ENCODE measurements around the gene TMEM254. TPM values are rescaled to one million over a fixed set of nuclear protein-coding genes. Genes with fewer than 3 reads are reported as not detected.

TMEM254 gene
- total RNA-seq, 4 donors from 2014 or later = 0.73 to 7.4 (median 4.8) TPM

DNA sequence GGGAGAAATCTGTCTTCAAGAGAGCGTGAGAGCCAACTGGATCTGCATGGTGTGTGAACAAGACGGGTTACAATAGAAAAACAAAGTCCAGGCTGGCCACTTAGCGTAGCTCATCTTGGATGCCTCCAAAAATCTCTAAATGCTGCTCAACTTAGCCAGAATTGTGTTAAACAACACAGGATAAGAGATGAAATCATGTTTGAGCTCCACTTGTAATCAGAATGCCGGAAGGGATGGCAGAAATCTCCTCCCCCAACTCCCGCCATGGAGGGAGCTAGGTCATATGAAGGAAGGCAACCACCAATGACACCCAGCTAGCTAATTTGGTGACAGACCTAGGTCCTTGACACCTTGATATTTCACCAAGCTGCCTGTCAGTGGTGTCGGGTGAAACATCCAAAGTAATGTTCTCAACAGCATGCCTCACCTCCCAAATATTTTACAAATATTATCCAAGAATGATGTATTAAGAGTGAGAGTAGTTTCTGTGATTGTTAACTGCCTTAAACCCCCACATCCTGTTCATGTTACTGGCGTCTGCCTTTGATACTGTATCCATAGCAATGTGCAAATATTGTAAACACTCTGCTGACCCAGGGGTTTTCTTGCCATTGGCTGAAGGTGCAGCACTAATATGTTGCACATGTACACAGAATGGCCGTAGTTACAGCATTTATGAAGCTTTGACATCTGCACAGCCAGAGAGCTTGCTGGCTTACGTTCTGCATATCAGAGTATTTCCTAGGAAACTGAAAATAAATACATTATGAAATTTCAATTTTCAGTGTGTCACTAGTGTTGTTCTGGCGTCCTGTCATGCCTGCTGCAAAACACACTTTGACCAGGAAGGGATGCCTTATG, 25.8 kb downstream of the TMEM254 start:
- no peak overlapping the region for H3K4me3 ChIP-seq
- intact Hi-C loops (cut with DNase I; ENCODE audit: low total_unique reads) (no loop called here), in situ Hi-C loops (cut with MboI; ENCODE audit: low sequenced_read_pairs in 4 of 4) (no loop called here)
- peak in 1 of 2 donors; percentile 42 for ATAC-seq
- H3K4me1 ChIP-seq = peaks cover 0 to 3% of the 10 kb centered on the region in 2 donors
- peak in 1 of 2 donors; percentile 15 for DNase-seq
- H3K36me3 ChIP-seq = no peaks in the 10 kb centered on the region
- H3K9me3 ChIP-seq = peaks cover 0 to 5% (median 0%) of the 10 kb centered on the region in 3 donors
- no peaks in the 10 kb centered on the region for H3K27me3 ChIP-seq
- peak overlapping the region in 2 of 4 donors; percentile 7 to 36 for H3K27ac ChIP-seq
- TF ChIP-seq, protein P1, sequence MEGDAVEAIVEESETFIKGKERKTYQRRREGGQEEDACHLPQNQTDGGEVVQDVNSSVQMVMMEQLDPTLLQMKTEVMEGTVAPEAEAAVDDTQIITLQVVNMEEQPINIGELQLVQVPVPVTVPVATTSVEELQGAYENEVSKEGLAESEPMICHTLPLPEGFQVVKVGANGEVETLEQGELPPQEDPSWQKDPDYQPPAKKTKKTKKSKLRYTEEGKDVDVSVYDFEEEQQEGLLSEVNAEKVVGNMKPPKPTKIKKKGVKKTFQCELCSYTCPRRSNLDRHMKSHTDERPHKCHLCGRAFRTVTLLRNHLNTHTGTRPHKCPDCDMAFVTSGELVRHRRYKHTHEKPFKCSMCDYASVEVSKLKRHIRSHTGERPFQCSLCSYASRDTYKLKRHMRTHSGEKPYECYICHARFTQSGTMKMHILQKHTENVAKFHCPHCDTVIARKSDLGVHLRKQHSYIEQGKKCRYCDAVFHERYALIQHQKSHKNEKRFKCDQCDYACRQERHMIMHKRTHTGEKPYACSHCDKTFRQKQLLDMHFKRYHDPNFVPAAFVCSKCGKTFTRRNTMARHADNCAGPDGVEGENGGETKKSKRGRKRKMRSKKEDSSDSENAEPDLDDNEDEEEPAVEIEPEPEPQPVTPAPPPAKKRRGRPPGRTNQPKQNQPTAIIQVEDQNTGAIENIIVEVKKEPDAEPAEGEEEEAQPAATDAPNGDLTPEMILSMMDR (IDR thresholded peaks at IDR 0.05 in 4 of 5, conservative IDR thresholded peaks at IDR 0.05 in 1 of 5) = no peak
- no peak for TF ChIP-seq POLR2A (IDR thresholded peaks at IDR 0.05)

DNA sequence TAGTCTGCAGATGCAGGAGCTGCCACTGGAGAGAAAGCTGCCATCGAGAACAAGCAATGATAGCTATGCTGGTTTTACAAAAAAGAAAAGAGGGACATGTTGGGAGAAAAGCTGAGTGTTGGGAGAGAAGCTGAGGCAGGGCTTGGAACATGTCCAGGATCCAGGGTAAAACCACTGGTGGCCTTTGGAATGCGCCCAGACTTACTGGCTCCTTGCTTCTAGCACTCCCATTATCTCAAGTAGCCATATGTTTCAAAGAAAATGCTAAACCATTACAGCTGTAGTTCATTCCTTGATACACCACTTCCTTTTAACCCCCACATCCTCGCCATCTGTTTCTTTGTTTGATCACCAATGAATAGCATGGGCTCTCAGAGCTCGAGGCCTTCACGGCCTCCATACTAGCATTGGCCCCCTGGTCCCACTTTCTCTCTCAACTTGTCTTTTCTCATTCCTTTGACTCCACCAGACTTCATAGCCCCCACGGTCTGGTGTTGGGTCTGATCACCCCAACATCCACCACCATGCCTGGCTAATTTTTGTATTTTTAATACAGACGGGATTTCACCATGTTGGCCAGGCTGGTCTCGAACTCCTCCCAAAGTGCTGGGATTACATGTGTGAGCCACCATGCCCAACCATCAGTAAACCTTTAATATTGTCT, 30.2 kb downstream of the TMEM254 start:
- TF ChIP-seq, protein P1 (IDR thresholded peaks at IDR 0.05 in 4 of 5, conservative IDR thresholded peaks at IDR 0.05 in 1 of 5) = no peak
- no peak for TF ChIP-seq POLR2A (IDR thresholded peaks at IDR 0.05)
- in situ Hi-C loops (cut with MboI; ENCODE audit: low sequenced_read_pairs in 4 of 4) = no loop called here
- Histone ChIP-seq H3K4me3 (no peak overlapping the region), H3K4me1 (peaks cover 0 to 3% of the 10 kb centered on the region in 2 donors), H3K9me3 (peaks cover 0 to 5% (median 0%) of the 10 kb centered on the region in 3 donors), H3K27me3 (no peaks in the 10 kb centered on the region), H3K36me3 (no peaks in the 10 kb centered on the region), H3K27ac (no peak overlapping the region)
- ATAC-seq = no peak
- no peak for DNase-seq
- intact Hi-C loops (cut with DNase I; ENCODE audit: low total_unique reads) = no loop called here

DNA sequence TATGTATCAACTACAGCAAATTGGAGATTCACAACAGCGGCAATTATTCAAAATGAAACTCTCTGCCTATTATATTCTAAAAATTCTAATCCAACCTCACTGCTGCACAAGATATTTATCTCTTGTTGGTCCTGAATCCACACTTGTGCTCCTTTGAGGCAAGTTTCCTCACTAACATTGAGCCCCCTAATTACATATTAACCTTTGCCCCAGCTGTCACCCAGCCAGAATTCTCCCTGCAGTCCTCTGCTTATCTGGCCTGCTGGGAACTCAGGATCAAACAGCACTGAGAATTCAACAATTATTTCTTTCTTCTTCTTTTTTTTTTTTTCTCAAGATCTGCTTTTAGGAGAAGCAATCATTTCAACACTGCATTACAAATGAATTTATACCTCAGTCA, 32.5 kb downstream of the TMEM254 start:
- DNase-seq = no peak
- intact Hi-C loops (cut with DNase I; ENCODE audit: low total_unique reads) = no loop called here
- no peak for ATAC-seq
- Histone ChIP-seq H3K4me3 (no peak overlapping the region), H3K27ac (no peak overlapping the region), H3K9me3 (peaks cover 0 to 5% (median 0%) of the 10 kb centered on the region in 3 donors), H3K36me3 (no peaks in the 10 kb centered on the region), H3K4me1 (no peaks in the 10 kb centered on the region), H3K27me3 (no peaks in the 10 kb centered on the region)
- in situ Hi-C loops (cut with MboI; ENCODE audit: low sequenced_read_pairs in 4 of 4) = no loop called here
- TF ChIP-seq POLR2A (IDR thresholded peaks at IDR 0.05) = no peak
- TF ChIP-seq, protein P1 (IDR thresholded peaks at IDR 0.05 in 4 of 5, conservative IDR thresholded peaks at IDR 0.05 in 1 of 5) = no peak

DNA sequence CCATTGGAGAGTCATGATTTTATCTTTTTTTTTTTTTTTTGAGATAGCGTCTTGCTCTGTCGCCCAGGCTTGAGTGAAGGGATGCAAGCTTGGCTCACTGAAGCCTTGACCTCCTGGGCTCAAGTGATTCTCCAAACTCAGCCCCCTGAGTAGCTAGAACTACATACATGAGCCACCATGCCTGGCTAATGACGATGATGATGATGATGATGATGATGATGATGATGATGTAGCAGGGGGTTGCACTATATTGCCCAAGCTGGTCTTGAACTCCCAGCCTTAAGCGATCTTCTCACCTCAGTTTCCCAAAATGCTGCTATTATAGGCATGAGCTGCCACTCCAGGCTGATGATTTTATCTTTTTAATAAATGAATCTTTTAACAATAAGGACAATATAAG, 40.2 kb downstream of the TMEM254 start:
- Histone ChIP-seq H3K36me3 (no peaks in the 10 kb centered on the region), H3K9me3 (no peaks in the 10 kb centered on the region), H3K27me3 (no peaks in the 10 kb centered on the region), H3K27ac (no peak overlapping the region), H3K4me3 (no peak overlapping the region), H3K4me1 (no peaks in the 10 kb centered on the region)
- no peak for TF ChIP-seq POLR2A (IDR thresholded peaks at IDR 0.05)
- TF ChIP-seq, protein P1 (IDR thresholded peaks at IDR 0.05 in 4 of 5, conservative IDR thresholded peaks at IDR 0.05 in 1 of 5) = no peak
- ATAC-seq (no peak), DNase-seq (no peak)
- intact Hi-C loops (cut with DNase I; ENCODE audit: low total_unique reads) = no loop called here
- in situ Hi-C loops (cut with MboI; ENCODE audit: low sequenced_read_pairs in 4 of 4) = no loop called here

Data from gastrocnemius medialis (tissue), 4 donors.